AG20443 (cell line): ENCODE results near the gene COL6A1.
"Not testable (repeated sequence)": the region's sequence is repeated elsewhere in the genome, so short reads cannot be mapped to it uniquely, and the experiment has no call there.

Experiments used
- DNase-seq: peaks from one replicate; pipeline ENCODE4 v3.0.0; 2012; ENCODE audit warnings: low spot score, mixed read lengths

COL6A1 gene

GRCh38 chr21:45965084-45965809 lies 16.3 kb upstream of the COL6A1 start:
- no peak for DNase-seq

- no peak for DNase-seq
Measured at GRCh38 chr21:45966791-45967394, 14.7 kb upstream of the COL6A1 start.

- DNase-seq: no peak
Measured at GRCh38 chr21:45969921-45970673, 11.5 kb upstream of the COL6A1 start.

DNA sequence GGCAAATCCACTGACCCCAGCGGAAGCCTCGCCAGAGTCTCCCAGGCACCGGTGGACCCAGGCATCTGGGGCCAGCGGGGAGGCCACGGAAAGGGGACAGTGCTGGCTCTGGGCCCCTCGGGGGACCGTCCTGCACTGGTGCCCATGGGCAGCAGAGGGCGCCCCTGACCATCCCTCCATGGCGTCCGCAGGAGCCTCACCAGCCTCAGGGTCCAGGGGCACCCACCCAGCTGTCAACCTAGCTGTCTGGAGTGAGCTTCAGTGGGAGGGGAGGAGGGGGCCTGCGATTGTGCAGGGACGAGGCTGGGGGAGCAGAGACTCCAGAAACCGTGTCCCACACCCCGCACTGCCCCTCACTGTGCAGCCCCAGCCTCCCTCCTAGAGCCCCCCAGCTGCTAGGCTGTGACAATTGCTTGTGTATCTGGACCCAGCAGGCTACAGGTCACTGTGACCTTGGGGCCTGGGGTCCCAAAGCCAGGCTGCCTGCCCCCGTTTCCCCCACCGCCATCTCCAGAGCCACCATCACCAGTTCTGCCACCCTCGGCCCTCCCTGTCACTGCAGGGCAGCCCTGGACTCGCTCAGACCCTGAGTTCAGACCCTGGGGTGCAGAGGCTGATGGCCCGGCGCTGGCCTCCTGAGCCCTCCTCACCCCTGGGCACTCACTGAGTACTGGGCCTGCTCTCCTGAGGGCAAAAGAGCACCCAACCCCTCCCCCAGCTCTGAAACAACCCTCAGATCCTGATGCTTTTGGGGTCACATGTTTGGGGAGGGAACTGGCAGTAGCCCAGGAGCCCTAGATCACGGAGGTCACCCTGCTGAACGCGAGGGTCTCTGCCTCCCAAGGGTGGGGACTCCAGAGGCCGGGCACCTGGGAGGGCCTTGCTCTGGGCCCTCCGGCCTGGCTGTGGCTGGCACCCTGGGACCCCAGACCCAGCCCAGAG lies 10.6 kb upstream of the COL6A1 start:
- DNase-seq: peak; percentile 80

DNA sequence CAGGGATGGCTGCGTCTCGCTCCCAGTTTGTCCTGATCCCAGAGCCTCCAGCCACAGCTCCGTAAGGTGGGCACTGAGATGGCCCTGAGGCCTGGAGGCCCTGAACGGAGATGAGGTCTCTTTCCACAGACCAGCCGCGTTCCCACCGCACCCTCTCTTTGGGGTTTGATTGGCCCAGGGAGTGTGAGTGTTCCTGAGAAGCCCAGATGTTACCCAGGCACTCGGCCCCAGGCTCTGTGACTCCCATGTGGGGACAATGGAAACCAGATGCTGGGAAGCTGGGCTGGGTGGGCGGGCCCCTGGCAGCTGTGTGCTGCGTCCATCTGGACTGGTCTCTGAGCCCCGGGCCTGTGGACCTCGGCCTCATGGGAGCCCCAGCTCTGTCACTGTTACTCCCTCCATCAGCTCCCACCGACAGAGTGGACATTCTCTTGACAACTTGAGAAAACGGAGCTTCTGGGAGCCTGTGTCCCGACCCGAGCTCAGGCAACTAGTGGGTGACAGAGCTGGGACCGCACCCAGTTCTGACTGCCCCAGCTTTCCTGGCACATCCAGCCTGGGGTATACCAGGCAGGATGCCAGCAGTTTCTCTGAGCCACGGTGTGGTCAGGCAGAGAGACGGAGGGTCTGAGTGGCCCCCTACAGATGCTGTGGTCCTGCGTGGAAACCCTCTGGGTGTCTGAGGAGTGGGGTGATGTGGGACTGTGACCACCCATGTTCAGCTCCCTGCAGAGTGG lies 9.8 kb upstream of the COL6A1 start:
- peak; percentile 88 for DNase-seq

DNA sequence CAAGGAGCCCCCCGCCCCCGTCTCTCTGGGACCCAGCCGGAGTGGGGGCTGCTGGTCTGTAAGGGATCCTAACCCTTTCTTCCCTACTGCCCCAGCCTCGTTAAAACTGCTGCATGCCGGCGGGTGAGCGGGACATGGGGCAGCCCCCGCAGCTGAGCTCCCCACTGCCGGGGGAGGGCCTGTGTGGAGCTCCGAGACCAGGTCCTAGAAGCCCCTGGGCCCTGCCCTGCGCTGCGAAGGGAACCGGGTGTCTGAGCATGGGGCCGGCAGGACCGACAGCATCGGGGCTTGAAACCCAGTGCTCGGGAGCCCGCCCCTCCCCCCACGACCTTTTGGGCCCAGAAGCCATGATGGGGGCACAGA lies 9.2 kb upstream of the COL6A1 start:
- peak; percentile 17 for DNase-seq

GRCh38 chr21:45972716-45973474 lies 8.7 kb upstream of the COL6A1 start:
- peak; percentile 75 for DNase-seq

GRCh38 chr21:45973475-45974072 lies 8.0 kb upstream of the COL6A1 start:
- peak; percentile 78 for DNase-seq

- DNase-seq: peak; percentile 68
Measured at GRCh38 chr21:45974073-45975019, 7.2 kb upstream of the COL6A1 start.

DNA sequence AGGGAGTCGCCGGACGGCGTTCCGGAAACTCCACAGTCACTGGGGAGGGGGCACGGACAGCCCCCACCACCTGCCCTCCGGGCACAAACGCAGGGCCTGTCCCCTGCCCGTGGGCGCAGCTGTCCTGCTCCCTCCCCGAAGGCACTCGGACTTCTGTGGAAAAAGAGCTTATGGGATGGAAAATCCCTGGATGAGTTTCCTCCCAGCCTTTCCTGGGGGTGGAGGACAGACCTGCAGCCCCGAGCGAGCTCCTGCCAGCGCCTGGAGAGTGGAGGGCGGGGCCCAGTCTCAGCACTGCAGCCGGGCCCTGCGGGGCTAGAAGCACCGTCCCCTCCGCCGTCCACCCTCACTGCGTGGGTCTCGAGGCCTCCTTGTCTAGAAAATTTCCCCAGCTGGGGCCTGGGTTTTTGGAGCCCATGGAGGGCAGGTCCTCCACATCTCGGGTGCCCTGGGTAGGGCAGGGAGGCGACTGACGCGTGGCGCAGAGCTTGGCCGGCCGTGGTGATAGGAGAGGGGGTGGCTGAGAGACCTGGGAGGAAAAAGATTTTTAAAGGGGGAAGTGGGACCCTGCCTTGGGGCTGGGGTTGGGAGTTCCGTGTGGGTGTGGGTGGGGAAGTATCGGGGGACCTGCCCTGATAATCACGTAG lies 6.4 kb upstream of the COL6A1 start:
- peak; percentile 48 for DNase-seq

GRCh38 chr21:45975667-45976409 lies 5.7 kb upstream of the COL6A1 start:
- not testable (repeated sequence) for DNase-seq

- DNase-seq: no peak
Measured at GRCh38 chr21:45976701-45977311, 4.8 kb upstream of the COL6A1 start.

DNA sequence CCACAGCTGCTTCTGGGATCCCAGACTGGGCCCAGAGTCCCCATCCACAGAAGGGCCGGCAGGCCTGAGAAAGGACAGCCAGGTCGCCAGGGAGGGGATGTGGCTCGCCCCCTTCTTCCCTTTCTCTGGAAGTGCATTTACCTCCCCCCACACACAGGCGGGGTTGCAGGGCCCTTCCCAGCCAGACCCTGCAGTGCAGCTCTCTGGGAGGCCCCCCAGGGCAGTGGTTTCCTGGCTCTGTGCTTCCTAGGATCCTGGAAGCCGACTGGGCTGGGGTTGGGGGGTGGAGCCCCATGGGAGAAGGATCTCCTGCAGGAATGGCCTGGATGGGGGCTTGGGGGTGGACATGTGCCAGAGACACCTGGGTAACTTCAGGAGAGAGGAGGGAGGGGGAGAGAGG lies 4.2 kb upstream of the COL6A1 start:
- DNase-seq: no peak

GRCh38 chr21:45979141-45979631 lies 2.4 kb upstream of the COL6A1 start:
- no peak for DNase-seq

- DNase-seq: no peak
Measured at GRCh38 chr21:45979651-45980050, 1.9 kb upstream of the COL6A1 start.

DNA sequence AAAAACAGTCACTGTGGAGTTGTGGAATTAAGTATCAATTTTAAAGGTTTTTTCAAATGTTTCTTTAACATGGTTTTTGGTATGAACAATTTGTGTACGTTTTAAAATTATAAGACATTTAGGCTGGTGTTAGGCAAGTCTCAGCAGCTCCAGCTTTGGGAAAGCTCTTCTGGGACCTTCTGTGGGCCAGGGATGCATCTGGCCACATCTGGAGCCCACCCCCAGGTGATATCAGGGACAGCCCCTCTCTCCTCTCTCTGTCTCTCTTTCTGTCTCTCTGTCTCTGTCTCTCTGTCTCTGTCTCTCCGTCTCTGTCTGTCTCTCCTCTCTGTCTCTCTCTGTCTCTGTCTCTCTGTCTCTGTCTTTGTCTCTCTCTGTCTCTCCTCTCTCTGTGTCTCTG lies 1.3 kb upstream of the COL6A1 start:
- no peak for DNase-seq

DNA sequence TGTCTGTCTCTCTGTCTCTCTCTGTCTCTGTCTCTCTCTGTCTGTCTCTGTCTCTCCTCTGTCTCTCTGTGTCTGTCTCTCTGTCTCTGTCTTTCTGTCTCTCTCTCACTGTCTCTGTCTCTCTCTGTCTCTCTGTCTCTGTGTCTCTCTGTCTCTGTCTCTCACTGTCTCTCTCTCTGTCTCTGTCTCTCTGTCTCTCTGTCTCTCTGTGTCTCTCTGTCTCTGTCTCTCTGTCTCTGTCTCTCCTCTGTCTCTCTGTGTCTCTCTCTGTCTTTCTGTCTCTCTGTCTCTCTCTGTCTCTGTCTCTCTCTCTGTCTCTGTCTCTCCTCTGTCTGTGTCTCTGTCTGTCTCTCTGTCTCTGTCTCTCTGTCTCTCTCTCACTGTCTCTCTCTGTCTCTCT lies 873 bp upstream of the COL6A1 start:
- DNase-seq: no peak
